HG03196 (cell line): ENCODE results near the gene HS1BP3.

ENCODE experiments used
- ATAC-seq: cut with Tn5 transposase; IDR thresholded peaks from one replicate; pipeline ENCODE4 v1.9.1; 2021; ENCODE audit not compliant: unreplicated experiment

The HS1BP3 gene

GRCh38 chr2:20664431-20665242 is 13.7 kb upstream of the HS1BP3 start:
- ATAC-seq = no peak

DNA sequence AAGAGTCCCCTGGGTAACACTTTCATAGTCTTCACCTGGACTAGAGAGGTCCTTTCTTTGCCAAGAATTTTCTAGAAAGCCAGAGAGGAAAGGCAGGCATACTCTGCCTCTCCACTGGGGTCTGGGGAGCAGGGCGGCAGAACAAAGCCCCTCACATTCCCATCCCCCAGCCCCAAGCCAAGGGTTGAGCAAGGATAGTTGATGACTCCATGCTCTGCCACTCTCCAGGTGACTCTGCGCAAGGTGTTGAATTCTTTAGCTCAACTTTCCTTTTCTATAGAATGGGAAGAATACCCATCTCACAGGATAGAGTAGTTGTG is 13.1 kb upstream of the HS1BP3 start:
- ATAC-seq = no peak

DNA sequence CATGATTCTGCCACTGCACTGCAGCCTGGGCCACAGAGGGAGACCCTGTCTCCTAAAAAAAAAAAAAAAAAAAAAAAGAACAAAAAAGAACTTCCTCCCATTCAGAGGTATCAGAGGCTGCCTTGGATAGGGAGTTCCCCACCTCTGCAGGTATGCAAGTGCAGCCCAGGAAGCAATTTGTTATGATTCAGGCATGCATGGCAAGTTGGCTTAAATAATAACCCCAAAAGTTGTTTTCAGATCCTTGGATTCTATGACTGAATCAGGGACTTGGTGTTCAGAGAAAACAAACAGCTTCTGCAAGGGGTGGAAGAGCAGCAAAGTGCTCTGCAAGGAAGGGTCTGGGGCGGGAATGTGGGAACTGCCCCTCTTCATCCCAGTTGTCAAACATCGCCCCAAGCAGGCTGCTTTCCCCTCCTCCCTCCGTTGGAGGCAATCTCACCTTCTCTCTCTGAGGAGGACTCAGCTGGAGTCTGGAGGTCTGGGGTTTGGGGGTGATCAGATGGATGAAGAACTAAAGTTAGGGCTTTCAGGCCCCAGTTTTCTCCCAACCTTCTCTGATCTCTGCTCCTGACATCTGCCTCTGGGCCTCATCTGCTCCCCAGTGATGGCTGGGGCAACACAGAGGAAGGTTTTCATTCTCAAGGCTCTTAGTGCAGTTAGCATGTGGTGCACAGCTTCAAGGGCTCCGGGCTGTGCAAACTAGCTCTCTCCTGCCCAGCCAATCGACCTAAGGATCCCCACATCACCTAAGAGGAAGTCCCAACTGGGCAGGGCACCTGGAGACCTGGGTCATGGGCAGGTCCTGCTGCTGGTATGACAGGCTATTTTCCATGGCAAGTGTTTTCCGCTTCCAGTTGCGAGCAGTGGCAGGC is 12.5 kb upstream of the HS1BP3 start:
- no peak for ATAC-seq

- no peak for ATAC-seq
Observed at GRCh38 chr2:20662308-20662937, 11.5 kb upstream of the HS1BP3 start.

GRCh38 chr2:20661421-20662307 is 10.8 kb upstream of the HS1BP3 start:
- ATAC-seq = peak; percentile 67

- no peak for ATAC-seq
Observed at GRCh38 chr2:20660506-20661420, 9.9 kb upstream of the HS1BP3 start.

GRCh38 chr2:20657522-20658235 is 6.8 kb upstream of the HS1BP3 start:
- ATAC-seq = no peak

- no peak for ATAC-seq
Observed at GRCh38 chr2:20656561-20656960, 5.7 kb upstream of the HS1BP3 start.

GRCh38 chr2:20654535-20654813 is 3.6 kb upstream of the HS1BP3 start:
- no peak for ATAC-seq

GRCh38 chr2:20653695-20654534 is 3.0 kb upstream of the HS1BP3 start:
- ATAC-seq = no peak

- ATAC-seq = no peak
Observed at GRCh38 chr2:20652673-20653575, 2.0 kb upstream of the HS1BP3 start.

DNA sequence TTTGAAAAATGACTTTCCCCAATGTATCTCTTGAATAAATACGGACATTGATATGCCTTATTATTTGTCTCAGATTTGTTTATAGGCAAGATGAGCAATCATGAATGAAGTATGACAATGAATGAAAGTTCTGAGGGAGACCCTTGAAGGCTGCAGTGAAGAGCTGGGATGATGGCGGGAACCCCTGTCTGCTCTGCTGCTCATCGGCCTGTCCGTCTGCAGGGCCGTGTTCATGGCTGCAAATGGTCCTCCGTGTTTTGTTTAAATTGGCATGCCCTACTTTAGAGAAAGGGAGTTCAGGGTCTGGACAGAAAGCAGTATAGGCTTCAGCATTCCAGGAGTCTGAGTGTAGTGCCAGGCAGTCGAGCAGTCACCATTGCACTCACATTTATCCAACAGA is 1.2 kb upstream of the HS1BP3 start:
- ATAC-seq = no peak

DNA sequence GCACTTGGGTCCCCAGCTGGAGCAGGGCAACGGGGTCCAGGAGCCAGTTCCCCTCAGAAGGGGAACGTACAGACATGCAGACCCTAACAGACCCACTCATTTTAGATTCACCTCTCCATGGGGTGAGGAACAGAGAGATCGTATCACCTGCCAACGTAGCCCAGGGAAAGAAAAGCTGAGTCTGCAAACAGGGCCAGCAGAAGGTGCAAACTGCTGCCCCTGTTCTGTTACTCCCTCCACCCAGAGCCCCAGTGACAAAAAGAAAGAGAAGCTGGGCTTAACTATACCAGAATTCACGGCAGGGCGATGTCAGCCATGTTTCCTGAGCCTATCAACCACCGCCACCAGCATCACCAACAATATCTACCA is 817 bp upstream of the HS1BP3 start:
- no peak for ATAC-seq

DNA sequence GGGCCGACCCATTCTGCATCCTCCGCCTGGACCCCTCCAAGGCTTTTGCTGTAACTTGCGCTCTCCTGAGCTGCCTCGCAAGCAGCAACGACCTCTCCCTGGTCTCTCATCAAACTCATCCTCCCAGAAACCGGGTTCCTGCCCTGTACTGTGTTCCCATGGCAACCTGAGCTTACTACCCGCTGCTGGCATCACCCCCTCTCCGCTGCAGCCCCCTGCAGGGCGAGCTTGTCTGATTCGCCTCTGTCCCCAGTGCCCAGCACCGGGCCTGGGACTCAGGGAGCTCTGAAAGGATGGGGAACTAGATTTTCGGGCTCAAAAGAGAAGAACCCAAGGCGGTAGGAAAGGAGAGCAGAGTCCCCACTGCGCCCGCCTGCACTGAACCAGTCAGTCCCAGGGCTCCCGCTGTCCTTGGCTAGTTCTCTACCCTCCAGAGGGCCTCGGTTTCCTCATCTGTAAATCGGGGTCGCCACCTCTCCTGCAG is 463 bp downstream of the HS1BP3 start:
- ATAC-seq = no peak

DNA sequence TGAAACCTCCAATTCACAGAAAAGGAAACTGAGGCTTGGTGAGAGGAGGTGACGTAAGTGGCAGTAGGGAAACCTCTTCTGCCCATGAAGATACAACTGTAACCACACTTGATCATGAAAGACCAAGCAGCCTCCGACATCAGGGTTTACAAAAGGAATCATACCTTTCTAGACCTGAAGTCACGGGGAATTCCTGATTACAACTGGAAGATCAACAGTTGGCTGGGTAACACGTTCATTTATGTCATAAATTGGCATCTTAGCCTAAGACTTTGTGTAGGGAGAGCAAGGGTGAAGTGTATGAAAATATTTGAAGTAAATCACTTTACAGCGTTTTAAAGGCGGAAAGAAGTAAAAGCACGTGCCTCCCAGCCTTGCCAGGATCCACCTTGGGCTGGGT is 922 bp downstream of the HS1BP3 start:
- ATAC-seq = no peak

GRCh38 chr2:20649576-20649975 is 1.3 kb downstream of the HS1BP3 start:
- no peak for ATAC-seq

GRCh38 chr2:20648831-20649230 is 2.1 kb downstream of the HS1BP3 start:
- no peak for ATAC-seq
